Ectodermal cell (in vitro differentiated cells): ENCODE data around the gene ANKS1B.

Source experiments
- H3K27ac ChIP-seq: 2 replicates; pipeline ENCODE4 v1.7.0; 2013; ENCODE audit warnings: mild to moderate bottlenecking, low read depth, low read length; ENCODE audit not compliant: insufficient read depth, poor library complexity, severe bottlenecking
- H3K27me3 ChIP-seq: 2 replicates; pipeline ENCODE4 v1.7.0; 2013; ENCODE audit warnings: mild to moderate bottlenecking, low read length; ENCODE audit not compliant: insufficient read depth, control insufficient read depth, poor library complexity, severe bottlenecking
- H3K36me3 ChIP-seq: one replicate; pipeline ENCODE4 v1.7.0; 2013; ENCODE audit warnings: low read length; ENCODE audit not compliant: control insufficient read depth, insufficient read depth
- H3K4me1 ChIP-seq: one replicate; pipeline ENCODE4 v1.7.0; 2013; ENCODE audit warnings: low read length; ENCODE audit not compliant: control insufficient read depth, insufficient read depth
- H3K4me3 ChIP-seq: 2 replicates; pipeline ENCODE4 v1.7.0; 2013; ENCODE audit warnings: low read depth, low read length, control low read depth; ENCODE audit not compliant: insufficient read depth
- H3K9me3 ChIP-seq: 2 replicates; pipeline ENCODE4 v1.7.0; 2013; ENCODE audit warnings: mild to moderate bottlenecking, low read length, moderate library complexity; ENCODE audit not compliant: control insufficient read depth
- WGBS, 2 experiments: methylation state at CpG; one replicate each; pipeline ENCODE4 v1.1.7; 2013; ENCODE audit warnings: missing lambda C conversion rate in 2 of 2; 5-methylcytosine and 5-hydroxymethylcytosine counted together

The ANKS1B gene

DNA sequence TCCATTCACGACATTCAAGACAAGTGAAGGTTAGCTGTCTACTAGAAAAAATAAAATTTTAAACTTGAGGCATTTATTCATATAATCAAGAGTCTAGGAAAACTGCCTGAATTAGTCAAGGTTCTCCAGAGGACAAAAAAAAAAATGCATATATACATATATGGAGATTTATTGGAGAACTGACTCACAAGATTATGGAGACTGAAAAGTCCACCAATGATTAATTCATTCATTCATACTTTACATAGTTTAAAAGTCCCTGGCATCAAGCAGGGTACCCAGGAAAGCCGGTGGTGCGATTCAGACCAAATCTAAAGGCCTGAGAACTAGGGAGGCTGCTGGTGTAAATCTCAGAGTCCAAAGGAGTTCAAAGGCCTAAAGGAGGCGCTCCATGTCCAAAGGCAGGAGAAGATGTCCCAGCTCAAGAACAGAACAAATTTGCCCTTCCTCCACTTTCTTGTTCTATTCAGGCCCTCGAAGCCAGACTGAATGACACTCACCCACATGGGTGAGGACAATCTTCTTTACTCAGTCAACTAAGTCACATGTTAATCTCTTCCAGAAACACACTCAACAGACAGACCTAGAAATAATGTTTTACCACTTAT, 64.3 kb downstream of the ANKS1B start:
- Histone ChIP-seq H3K4me3 (no peak overlapping the region), H3K27me3 (no peaks in the 10 kb centered on the region), H3K9me3 (no peaks in the 10 kb centered on the region), H3K27ac (no peak overlapping the region), H3K36me3 (no peaks in the 10 kb centered on the region), H3K4me1 (no peaks in the 10 kb centered on the region)
- 93 to 94% methylated on average over 4 of the region's 5 CpGs for WGBS, 2 experiments

DNA sequence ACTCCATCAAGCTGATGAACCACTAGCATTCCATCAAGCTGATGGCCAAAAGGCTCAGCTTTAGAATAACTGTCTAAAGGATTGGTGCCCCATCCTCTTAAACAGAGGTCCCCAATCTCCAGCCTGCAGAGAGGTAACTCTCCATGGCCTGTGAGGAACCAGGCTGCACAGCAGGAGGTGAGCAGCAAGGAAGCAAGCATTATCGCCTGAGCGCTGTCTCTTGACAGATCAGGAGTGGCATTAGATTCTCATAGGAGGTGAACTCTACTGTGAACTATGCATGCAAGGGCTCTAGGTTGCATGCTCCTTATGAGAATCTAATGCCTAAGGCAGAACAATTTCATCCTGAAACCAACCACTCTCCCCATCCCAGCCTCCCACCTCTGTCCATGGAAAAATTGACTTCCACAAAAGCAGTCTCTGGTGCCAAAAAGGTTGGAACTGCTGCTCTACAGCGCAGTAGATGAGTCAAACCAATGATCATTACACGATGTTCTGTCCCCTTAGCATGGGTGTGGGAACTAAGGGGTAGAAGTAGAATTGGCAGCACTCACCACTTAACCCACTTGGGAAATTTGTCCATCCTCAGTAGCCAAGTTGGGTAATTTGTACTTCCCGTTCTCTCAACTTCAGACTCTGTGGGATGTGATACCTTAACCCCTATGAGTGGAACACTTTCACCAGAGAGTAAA, 66.9 kb downstream of the ANKS1B start:
- no peaks in the 10 kb centered on the region for H3K27me3 ChIP-seq
- H3K36me3 ChIP-seq = no peaks in the 10 kb centered on the region
- H3K9me3 ChIP-seq = no peaks in the 10 kb centered on the region
- 84 to 87% methylated on average over 5 of the region's 5 CpGs for WGBS, 2 experiments
- no peak overlapping the region for H3K4me3 ChIP-seq
- no peak overlapping the region for H3K27ac ChIP-seq
- no peaks in the 10 kb centered on the region for H3K4me1 ChIP-seq

DNA sequence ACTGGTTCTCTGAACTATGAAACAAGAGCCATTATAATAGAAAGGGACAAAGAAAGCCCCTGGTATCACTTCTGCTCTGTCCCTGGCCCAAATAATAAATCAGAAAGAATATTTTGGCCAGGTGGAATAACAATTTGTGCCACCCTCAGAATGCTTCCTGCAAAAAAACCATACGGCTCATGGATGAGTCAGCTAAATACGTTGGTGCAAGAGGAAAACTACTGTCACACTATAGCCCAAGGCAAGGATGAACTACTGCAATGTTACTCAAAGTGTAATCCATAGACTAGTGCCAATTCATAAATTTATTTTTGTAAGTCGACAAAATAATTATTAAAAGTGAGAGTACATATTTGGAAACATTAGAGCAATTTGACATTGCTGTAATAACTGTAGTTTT, 68.2 kb downstream of the ANKS1B start:
- Histone ChIP-seq H3K4me3 (no peak overlapping the region), H3K36me3 (no peaks in the 10 kb centered on the region), H3K9me3 (no peaks in the 10 kb centered on the region), H3K27me3 (no peaks in the 10 kb centered on the region), H3K4me1 (no peaks in the 10 kb centered on the region), H3K27ac (no peak overlapping the region)
- WGBS, 2 experiments = 93 to 95% methylated on average over 2 to 3 of the region's 3 CpGs

DNA sequence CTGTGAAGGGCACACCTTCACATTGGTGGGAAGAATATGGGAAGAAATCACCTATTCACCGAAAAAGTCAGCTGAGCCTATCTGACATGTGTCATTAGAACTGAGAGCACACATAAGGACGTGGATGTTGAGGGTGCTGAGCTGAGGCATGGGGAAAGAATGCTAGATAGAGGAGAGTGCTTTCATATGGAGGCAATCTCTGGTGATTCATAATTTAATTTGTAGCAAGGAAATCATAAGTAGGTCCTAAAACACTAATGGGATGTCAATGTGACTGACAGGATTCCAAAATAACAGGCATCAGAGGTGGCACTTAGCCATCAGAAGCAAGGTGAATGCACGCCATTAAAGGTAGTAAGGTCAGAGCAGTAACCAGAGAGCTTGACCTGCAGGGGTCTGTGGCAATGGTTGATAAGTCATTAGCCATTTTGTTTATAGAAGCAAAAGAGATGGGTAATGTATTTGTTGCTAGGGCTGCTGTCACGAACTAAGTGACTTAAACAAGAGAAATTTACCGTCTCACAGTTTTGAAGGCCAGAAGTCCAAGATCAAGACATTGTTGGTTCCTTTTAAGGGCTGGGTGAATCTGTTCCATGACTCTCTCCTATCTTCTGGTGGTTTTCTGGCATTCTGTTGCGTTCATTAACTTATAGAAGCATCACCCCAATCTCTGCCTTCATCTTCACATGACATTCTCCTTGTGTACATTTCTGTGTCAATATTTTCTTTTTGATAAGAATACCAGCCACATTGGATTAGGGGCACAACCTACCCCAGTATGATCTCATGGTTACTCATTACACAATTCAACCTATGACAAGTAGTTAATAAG, 69.3 kb downstream of the ANKS1B start:
- WGBS, 2 experiments = 83 to 88% methylated on average over 6 of the region's 6 CpGs
- no peaks in the 10 kb centered on the region for H3K4me1 ChIP-seq
- no peak overlapping the region for H3K27ac ChIP-seq
- H3K4me3 ChIP-seq = no peak overlapping the region
- H3K27me3 ChIP-seq = no peaks in the 10 kb centered on the region
- H3K9me3 ChIP-seq = no peaks in the 10 kb centered on the region
- H3K36me3 ChIP-seq = no peaks in the 10 kb centered on the region

DNA sequence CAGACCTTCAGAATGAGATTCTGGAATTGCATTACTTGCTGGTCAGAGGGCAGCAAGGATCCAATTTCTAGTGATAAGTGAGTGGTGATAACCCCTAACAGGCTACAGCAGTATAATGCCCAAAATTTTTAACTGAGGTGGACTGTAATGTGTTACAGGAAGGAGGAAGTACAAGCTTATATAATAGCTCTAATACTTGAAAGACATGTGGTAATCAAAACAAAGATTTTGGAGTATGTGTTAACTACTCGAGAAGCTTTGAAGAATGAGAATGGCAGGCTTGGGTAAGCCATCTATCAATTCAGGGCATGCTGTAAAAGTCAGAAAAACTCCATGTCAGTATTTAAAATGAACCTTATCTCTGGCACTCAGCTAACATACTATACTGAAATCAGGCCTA, 70.5 kb downstream of the ANKS1B start:
- no peak overlapping the region for H3K4me3 ChIP-seq
- H3K4me1 ChIP-seq = no peaks in the 10 kb centered on the region
- WGBS, 2 experiments = 92 to 94% methylated on average over 1 of the region's 1 CpG
- no peaks in the 10 kb centered on the region for H3K9me3 ChIP-seq
- no peaks in the 10 kb centered on the region for H3K27me3 ChIP-seq
- no peak overlapping the region for H3K27ac ChIP-seq
- H3K36me3 ChIP-seq = no peaks in the 10 kb centered on the region

DNA sequence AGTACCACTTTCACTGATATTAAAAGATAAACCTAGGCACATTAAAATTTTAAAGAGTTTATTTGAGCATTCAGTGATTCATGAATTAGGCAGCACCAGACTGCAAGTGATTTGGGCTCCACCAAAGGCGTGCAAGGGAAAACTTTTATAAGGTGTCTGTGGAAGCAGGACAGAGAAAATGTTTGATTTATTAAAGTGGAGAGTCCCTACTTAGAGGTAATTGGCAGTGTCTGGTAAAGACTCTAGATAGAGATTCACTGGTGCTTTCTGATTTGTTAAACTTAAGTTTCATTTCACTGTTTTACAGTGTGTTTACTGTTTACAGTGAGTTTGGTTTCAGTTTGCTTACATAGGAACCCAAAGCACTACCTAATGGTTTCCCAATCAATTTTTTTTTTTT, 72.8 kb downstream of the ANKS1B start:
- Histone ChIP-seq H3K36me3 (no peaks in the 10 kb centered on the region), H3K4me3 (no peak overlapping the region), H3K27me3 (no peaks in the 10 kb centered on the region), H3K27ac (no peak overlapping the region), H3K4me1 (no peaks in the 10 kb centered on the region), H3K9me3 (no peaks in the 10 kb centered on the region)
- 91 to 93% methylated on average over 1 of the region's 1 CpG for WGBS, 2 experiments

DNA sequence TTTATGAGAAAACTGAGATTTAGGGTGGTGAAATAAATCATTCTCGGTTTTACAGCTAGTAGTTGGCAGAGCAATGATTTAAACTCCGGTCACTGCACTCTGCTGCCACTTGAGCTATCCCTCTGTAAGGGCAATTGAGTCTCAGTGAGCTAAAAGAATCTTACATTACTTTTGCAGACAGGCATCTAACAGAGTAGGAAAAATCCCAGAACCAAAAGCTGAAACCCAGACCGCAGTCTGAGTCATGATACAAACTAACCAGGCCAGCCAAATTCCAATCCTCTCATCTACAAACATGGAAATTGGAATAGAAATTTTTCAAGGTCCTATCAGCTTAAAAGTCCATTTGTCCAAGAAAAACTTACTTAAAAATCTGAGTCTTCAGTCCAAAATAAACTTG, 73.7 kb downstream of the ANKS1B start:
- Histone ChIP-seq H3K27me3 (no peaks in the 10 kb centered on the region), H3K4me3 (no peak overlapping the region)
- whole genome bisulfite sequencing, 2 experiments = 96% methylated on average over 3 of the region's 3 CpGs

DNA sequence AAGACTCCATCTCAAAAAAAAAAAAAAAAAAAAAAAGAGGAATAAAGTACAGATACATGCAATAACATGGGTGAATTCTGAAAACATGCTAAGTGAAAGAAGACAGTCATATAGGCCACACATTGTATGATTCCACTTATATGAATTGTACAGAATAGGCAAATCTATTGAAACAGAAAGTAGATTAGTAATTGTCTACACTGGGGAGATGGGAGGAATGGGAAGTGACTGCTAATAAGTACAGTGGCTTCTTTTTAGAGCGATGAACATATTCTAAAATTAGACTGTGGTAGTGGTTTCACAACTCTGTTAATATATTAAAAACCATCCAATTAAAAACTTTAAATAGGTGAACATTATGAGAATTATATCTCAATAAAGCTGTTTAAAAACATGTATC, 74.4 kb downstream of the ANKS1B start:
- no peaks in the 10 kb centered on the region for H3K9me3 ChIP-seq
- no peak overlapping the region for H3K4me3 ChIP-seq
- H3K4me1 ChIP-seq = no peaks in the 10 kb centered on the region
- no peaks in the 10 kb centered on the region for H3K27me3 ChIP-seq
- H3K27ac ChIP-seq = no peak overlapping the region
- no peaks in the 10 kb centered on the region for H3K36me3 ChIP-seq
- no CpG with 5 or more reads among the region's 1 CpG for WGBS, 2 experiments

More for the DNA sequence above, 73.7 kb downstream of the ANKS1B start:
- Histone ChIP-seq H3K9me3 (no peaks in the 10 kb centered on the region), H3K27ac (no peak overlapping the region), H3K4me1 (no peaks in the 10 kb centered on the region), H3K36me3 (no peaks in the 10 kb centered on the region)

DNA sequence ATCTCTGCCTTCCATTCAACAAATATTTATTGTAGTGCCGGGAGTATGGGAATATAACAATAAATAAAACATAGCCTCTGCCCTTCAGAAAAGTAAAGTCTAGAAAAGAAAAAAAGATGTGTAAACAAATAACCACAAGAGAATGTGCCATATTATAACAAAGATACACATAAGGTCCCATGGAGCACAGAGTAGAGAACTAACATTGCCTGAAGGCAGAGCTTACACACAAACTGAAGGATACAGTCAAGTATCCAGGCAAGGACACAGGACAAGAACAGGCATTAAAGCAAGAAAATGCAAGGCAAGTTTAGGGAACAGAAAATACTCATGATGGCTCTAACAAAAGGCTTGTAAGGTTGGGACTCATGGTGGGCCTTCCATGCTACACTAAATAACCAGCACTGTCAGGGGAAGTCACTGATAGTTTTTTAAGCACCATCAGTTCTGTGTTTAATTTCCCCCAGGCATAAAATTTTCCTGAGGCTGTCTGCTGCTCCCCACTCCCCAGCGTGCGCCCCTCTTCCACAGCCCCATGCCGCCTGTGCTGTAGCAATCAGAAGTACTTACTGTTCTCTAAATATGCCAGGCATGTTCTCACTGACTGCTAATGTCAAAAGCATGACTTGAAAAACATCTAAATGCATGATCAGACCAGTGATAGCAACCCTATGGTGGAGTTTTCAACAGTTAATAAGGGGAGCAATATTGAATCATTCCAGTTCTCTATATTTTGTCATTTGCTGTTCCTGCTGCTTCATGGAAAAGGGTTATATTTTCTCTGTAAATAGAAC, 77.8 kb downstream of the ANKS1B start:
- H3K9me3 ChIP-seq = no peaks in the 10 kb centered on the region
- H3K36me3 ChIP-seq = no peaks in the 10 kb centered on the region
- WGBS, 2 experiments = 90 to 95% methylated on average over 3 of the region's 4 CpGs
- H3K4me3 ChIP-seq = no peak overlapping the region
- H3K27me3 ChIP-seq = no peaks in the 10 kb centered on the region
- no peaks in the 10 kb centered on the region for H3K4me1 ChIP-seq
- H3K27ac ChIP-seq = no peak overlapping the region

DNA sequence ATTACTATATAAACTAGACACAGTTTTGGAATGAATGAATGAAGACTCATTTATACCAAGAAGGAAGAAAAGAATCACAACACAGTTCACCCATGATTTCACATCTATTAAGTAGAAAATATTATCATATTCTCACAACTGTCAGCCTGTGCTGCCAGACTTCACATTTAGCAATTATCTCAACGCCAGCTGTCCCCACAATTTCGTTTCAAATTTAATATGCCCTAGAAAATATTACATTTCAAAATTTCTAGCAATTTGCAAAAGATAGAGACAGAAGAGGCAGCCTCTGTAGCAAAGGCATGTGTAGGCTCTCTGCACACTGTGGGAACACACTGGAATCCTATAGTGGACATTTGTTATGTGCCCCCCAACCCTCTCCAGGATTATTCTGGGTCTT, 83.6 kb downstream of the ANKS1B start:
- H3K4me1 ChIP-seq = no peaks in the 10 kb centered on the region
- no peak overlapping the region for H3K4me3 ChIP-seq
- H3K9me3 ChIP-seq = no peaks in the 10 kb centered on the region
- no peaks in the 10 kb centered on the region for H3K27me3 ChIP-seq
- no peaks in the 10 kb centered on the region for H3K36me3 ChIP-seq
- no peak overlapping the region for H3K27ac ChIP-seq
- WGBS, 2 experiments = 83 to 84% methylated on average over 2 of the region's 2 CpGs
